ENCODE results near the gene AADAC.

- no peak for TF ChIP-seq CTCF (IDR thresholded peaks at IDR 0.05)
- no peak for TF ChIP-seq POLR2A (IDR thresholded peaks at IDR 0.05)
These were observed 45.5 kb upstream of the AADAC start for GRCh38 chr3:151768393-151768930.

Data from Peyer's patch (tissue), 4 donors.